Epithelial cell of proximal tubule (primary cell): ENCODE measurements around the gene LSAMP. TPM values are rescaled to one million over a fixed set of nuclear protein-coding genes. Genes with fewer than 3 reads are reported as not detected.

ENCODE experiments used
- DNase-seq: peaks from one replicate; pipeline ENCODE4 v3.0.0-alpha.2; 2011; ENCODE audit warnings: low read depth
- H3K4me3 ChIP-seq: 2 replicates; pipeline ENCODE4 v1.5.1; 2011; ENCODE audit warnings: low read depth, mild to moderate bottlenecking, low read length
- CTCF ChIP-seq: conservative IDR thresholded peaks from 2 replicates; pipeline ENCODE4 v1.5.1; 2012; ENCODE audit warnings: low read depth, mild to moderate bottlenecking, low read length
- total RNA-seq: library from RNA; depleted of rRNA; stranded (reverse); fragments of >200 nt; gene quantifications from 2 replicates; pipeline ENCODE4 v1.2.3, GENCODE V29; 2015

The LSAMP gene
- total RNA-seq, 1 donor from 2014 or later: 5.1 TPM

- H3K4me3 ChIP-seq: no peak overlapping the region
- TF ChIP-seq CTCF: no peak
- no peak for DNase-seq
Measured at GRCh38 chr3:116342499-116342898, 102.8 kb downstream of the LSAMP start.

GRCh38 chr3:116341899-116342298, 103.4 kb downstream of the LSAMP start:
- no peak for DNase-seq
- no peak overlapping the region for H3K4me3 ChIP-seq
- no peak for TF ChIP-seq CTCF

GRCh38 chr3:116341381-116341780, 103.9 kb downstream of the LSAMP start:
- H3K4me3 ChIP-seq: no peak overlapping the region
- DNase-seq: no peak
- TF ChIP-seq CTCF: no peak

- DNase-seq: no peak
- no peak overlapping the region for H3K4me3 ChIP-seq
- no peak for TF ChIP-seq CTCF
Measured at GRCh38 chr3:116340680-116341216, 104.5 kb downstream of the LSAMP start.

GRCh38 chr3:116339441-116340028, 105.8 kb downstream of the LSAMP start:
- no peak for DNase-seq
- no peak for TF ChIP-seq CTCF

GRCh38 chr3:116338713-116339112, 106.6 kb downstream of the LSAMP start:
- H3K4me3 ChIP-seq: no peak overlapping the region
- no peak for DNase-seq
- no peak for TF ChIP-seq CTCF

More at GRCh38 chr3:116339441-116340028, 105.8 kb downstream of the LSAMP start:
- no peak overlapping the region for H3K4me3 ChIP-seq

- DNase-seq: no peak
- TF ChIP-seq CTCF: peak; percentile 52
- no peak overlapping the region for H3K4me3 ChIP-seq
Measured at GRCh38 chr3:116337229-116337628, 108.1 kb downstream of the LSAMP start.
